ENCODE results near the gene ACTR5. TPM values are rescaled to one million over a fixed set of nuclear protein-coding genes. Genes with fewer than 3 reads are reported as not detected.

ACTR5 gene
- total and polyA plus RNA-seq, 2 of the 13 experiments (the other 11 are each of a cell fraction or from before 2014, with no cell fraction given): 19.5 to 20.5 TPM

DNA sequence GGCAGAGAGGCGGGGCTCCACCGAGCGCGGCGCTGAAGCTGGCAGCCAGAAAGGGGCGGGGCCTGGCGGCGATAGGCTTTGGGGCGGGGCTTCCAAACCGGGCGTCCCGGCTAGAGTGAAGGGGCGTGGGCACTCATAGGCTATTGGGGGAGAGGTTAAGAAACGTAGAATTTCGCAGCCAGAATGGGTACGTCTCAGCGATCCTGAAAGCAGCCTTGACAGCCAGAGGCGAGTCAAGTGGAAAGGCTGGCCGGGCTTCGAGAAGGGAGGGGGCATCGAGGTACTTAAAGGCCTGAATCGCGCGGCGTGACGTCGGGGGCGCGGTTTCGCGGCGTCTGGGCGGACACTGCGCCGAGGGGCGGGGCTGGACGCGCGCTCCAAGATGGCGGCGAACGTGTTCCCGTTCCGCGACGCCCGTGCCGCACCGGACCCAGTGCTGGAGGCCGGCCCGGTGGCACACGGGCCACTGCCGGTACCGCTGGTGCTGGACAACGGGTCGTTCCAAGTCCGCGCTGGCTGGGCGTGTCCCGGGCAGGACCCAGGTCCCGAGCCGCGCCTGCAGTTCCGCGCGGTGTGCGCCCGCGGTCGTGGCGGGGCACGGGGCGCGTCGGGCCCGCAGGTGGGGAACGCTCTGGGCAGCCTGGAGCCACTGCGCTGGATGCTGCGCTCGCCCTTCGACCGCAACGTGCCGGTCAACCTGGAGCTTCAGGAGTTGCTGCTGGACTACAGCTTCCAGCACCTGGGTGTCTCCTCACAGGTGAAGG, at the start of gene ACTR5 (continued):
- TF ChIP-seq SNAI1 (CRISPR knock-in tag; IDR thresholded peaks at IDR 0.05; ENCODE audit: borderline replicate concordance) (peak; percentile 60; the same call in 1 of the 2 replicates), ZEB1 (IDR thresholded peaks at IDR 0.05; ENCODE audit: insufficient replicate concordance, low read depth) (no peak), ZBTB20 (CRISPR knock-in tag; IDR thresholded peaks at IDR 0.05; ENCODE audit: borderline replicate concordance, low read depth) (peak; percentile 69; the same call in 1 of the 2 replicates), ZNF263 (CRISPR knock-in tag; IDR thresholded peaks at IDR 0.05) (no peak; the same call in 1 of the 2 replicates), HOXA3 (CRISPR knock-in tag; IDR thresholded peaks at IDR 0.05) (peak; percentile 100), MEF2D (CRISPR knock-in tag; IDR thresholded peaks at IDR 0.05) (peak; percentile 83; the same call in 1 of the 2 replicates), ZBTB3 (CRISPR knock-in tag; IDR thresholded peaks at IDR 0.05; ENCODE audit: borderline replicate concordance, low read depth) (no peak; the same call in 1 of the 2 replicates), HOXA7 (CRISPR knock-in tag; IDR thresholded peaks at IDR 0.05) (no peak), SRF (IDR thresholded peaks at IDR 0.05; ENCODE audit: low read depth, low read length) (no peak), CEBPB (IDR thresholded peaks at IDR 0.05; ENCODE audit: borderline replicate concordance, low read depth, low read length) (no peak), PRPF4 (IDR thresholded peaks at IDR 0.05; ENCODE audit: low read depth, low read length, poor library complexity, severe bottlenecking) (no peak), ZNF652 (CRISPR knock-in tag; IDR thresholded peaks at IDR 0.05; ENCODE audit: borderline replicate concordance, low read depth) (0 out of 2 replicates have a peak, but pooled peaks have one; percentile 12), ZNF264 (CRISPR knock-in tag; IDR thresholded peaks at IDR 0.05) (no peak; the same call in 1 of the 2 replicates)
- TF ChIP-seq, protein P1, sequence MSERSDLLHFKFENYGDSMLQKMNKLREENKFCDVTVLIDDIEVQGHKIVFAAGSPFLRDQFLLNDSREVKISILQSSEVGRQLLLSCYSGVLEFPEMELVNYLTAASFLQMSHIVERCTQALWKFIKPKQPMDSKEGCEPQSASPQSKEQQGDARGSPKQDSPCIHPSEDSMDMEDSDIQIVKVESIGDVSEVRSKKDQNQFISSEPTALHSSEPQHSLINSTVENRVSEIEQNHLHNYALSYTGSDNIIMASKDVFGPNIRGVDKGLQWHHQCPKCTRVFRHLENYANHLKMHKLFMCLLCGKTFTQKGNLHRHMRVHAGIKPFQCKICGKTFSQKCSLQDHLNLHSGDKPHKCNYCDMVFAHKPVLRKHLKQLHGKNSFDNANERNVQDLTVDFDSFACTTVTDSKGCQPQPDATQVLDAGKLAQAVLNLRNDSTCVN (CRISPR knock-in tag; IDR thresholded peaks at IDR 0.05; ENCODE audit: borderline replicate concordance): peak; percentile 55; the same call in 1 of the 2 replicates
- TF ChIP-seq, protein P2, sequence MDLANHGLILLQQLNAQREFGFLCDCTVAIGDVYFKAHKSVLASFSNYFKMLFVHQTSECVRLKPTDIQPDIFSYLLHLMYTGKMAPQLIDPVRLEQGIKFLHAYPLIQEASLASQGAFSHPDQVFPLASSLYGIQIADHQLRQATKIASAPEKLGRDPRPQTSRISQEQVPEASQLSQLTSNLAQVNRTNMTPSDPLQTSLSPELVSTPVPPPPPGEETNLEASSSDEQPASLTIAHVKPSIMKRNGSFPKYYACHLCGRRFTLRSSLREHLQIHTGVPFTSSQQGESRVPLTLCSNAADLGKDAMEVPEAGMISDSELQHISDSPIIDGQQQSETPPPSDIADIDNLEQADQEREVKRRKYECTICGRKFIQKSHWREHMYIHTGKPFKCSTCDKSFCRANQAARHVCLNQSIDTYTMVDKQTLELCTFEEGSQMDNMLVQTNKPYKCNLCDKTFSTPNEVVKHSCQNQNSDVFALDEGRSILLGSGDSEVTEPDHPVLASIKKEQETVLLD (CRISPR knock-in tag; IDR thresholded peaks at IDR 0.05; ENCODE audit: low read depth): peak; percentile 46
- TF ChIP-seq, protein P3, sequence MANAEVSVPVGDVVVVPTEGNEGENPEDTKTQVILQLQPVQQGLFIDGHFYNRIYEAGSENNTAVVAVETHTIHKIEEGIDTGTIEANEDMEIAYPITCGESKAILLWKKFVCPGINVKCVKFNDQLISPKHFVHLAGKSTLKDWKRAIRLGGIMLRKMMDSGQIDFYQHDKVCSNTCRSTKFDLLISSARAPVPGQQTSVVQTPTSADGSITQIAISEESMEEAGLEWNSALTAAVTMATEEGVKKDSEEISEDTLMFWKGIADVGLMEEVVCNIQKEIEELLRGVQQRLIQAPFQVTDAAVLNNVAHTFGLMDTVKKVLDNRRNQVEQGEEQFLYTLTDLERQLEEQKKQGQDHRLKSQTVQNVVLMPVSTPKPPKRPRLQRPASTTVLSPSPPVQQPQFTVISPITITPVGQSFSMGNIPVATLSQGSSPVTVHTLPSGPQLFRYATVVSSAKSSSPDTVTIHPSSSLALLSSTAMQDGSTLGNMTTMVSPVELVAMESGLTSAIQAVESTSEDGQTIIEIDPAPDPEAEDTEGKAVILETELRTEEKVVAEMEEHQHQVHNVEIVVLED (CRISPR knock-in tag; IDR thresholded peaks at IDR 0.05; ENCODE audit: borderline replicate concordance): peak; percentile 98
- TF ChIP-seq, protein P4, sequence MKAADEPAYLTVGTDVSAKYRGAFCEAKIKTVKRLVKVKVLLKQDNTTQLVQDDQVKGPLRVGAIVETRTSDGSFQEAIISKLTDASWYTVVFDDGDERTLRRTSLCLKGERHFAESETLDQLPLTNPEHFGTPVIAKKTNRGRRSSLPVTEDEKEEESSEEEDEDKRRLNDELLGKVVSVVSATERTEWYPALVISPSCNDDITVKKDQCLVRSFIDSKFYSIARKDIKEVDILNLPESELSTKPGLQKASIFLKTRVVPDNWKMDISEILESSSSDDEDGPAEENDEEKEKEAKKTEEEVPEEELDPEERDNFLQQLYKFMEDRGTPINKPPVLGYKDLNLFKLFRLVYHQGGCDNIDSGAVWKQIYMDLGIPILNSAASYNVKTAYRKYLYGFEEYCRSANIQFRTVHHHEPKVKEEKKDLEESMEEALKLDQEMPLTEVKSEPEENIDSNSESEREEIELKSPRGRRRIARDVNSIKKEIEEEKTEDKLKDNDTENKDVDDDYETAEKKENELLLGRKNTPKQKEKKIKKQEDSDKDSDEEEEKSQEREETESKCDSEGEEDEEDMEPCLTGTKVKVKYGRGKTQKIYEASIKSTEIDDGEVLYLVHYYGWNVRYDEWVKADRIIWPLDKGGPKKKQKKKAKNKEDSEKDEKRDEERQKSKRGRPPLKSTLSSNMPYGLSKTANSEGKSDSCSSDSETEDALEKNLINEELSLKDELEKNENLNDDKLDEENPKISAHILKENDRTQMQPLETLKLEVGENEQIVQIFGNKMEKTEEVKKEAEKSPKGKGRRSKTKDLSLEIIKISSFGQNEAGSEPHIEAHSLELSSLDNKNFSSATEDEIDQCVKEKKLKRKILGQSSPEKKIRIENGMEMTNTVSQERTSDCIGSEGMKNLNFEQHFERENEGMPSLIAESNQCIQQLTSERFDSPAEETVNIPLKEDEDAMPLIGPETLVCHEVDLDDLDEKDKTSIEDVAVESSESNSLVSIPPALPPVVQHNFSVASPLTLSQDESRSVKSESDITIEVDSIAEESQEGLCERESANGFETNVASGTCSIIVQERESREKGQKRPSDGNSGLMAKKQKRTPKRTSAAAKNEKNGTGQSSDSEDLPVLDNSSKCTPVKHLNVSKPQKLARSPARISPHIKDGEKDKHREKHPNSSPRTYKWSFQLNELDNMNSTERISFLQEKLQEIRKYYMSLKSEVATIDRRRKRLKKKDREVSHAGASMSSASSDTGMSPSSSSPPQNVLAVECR (CRISPR knock-in tag; IDR thresholded peaks at IDR 0.05; ENCODE audit: borderline replicate concordance): peak; percentile 99
- TF ChIP-seq, protein P5, sequence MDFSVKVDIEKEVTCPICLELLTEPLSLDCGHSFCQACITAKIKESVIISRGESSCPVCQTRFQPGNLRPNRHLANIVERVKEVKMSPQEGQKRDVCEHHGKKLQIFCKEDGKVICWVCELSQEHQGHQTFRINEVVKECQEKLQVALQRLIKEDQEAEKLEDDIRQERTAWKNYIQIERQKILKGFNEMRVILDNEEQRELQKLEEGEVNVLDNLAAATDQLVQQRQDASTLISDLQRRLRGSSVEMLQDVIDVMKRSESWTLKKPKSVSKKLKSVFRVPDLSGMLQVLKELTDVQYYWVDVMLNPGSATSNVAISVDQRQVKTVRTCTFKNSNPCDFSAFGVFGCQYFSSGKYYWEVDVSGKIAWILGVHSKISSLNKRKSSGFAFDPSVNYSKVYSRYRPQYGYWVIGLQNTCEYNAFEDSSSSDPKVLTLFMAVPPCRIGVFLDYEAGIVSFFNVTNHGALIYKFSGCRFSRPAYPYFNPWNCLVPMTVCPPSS (IDR thresholded peaks at IDR 0.05): no peak
